Prostate gland (tissue), 2 donors: Measurements from ENCODE around the gene ALX3. TPM values are rescaled to one million over a fixed set of nuclear protein-coding genes. Genes with fewer than 3 reads are reported as not detected.

Experiments used
- DNase-seq: peaks from one replicate; pipeline ENCODE4 v3.0.0-alpha.2; 2019; ENCODE audit warnings: low spot score
- H3K27ac ChIP-seq, 2 donors: fragments of 200-600 bp; sonication (generic); 2 replicates each; pipeline ENCODE4 v1.5.1; 2017 to 2019
- H3K27me3 ChIP-seq: fragments of 200-600 bp; sonication (generic); replicated peaks from 2 replicates; pipeline ENCODE4 v1.5.1; 2019; ENCODE audit not compliant: insufficient read depth
- H3K36me3 ChIP-seq, 2 donors: fragments of 200-600 bp; sonication (generic); 1 replicate in 1 of 2; 2 replicates in 1 of 2; pipeline versions ENCODE4 v1.5.1 to v1.8.1; 2017 to 2019
- H3K4me1 ChIP-seq: fragments of 200-600 bp; sonication (generic); replicated peaks from 2 replicates; pipeline ENCODE4 v1.5.1; 2019
- H3K4me3 ChIP-seq, 2 donors: fragments of 200-600 bp; sonication (generic); 2 replicates each; pipeline ENCODE4 v1.5.1; 2017 to 2019
- H3K9me3 ChIP-seq: fragments of 200-600 bp; sonication (generic); 2 replicates; pipeline ENCODE4 v1.5.1; 2017
- CTCF ChIP-seq, 4 experiments: fragments of 200-600 bp in 2 of 4; fragments of 450-650 bp in 2 of 4; sonication (generic) in 2 of 4; IDR thresholded peaks; 1 replicate in 3 of 4; 2 replicates in 1 of 4; pipeline ENCODE4 v1.5.1; 2016 to 2019; ENCODE audit warnings: antibody characterized with exemption in 4 of 4, mild to moderate bottlenecking in 2 of 4, moderate library complexity in 2 of 4
- POLR2A ChIP-seq: fragments of 450-650 bp; IDR thresholded peaks from one replicate; pipeline ENCODE4 v1.6.1; 2016; ENCODE audit warnings: antibody characterized with exemption, mild to moderate bottlenecking
- POLR2AphosphoS5 ChIP-seq: sonication (generic); formaldehyde crosslinking; IDR thresholded peaks from one replicate; pipeline ENCODE4 v1.6.1; 2017; ENCODE audit warnings: antibody characterized with exemption
- WGBS: methylation state at CpG from one replicate; pipeline ENCODE4 v1.1.5; 2018; 5-methylcytosine and 5-hydroxymethylcytosine counted together
- intact Hi-C: fragments of 100-400 bp; cut with DNase I; formaldehyde crosslinking; loops from one replicate; pipeline ENCODE4 v1.14.2; 2022
- total RNA-seq, 2 donors: library from RNA; depleted of rRNA; stranded (reverse); fragments of >200 nt; gene quantifications; one replicate each; pipeline ENCODE4 v1.1.0, GENCODE V29; 2016

The ALX3 gene
- total RNA-seq, 2 donors from 2014 or later = 0.74 TPM; not detected in 1

- WGBS = 97% methylated on average over 5 of the region's 5 CpGs
- peaks cover 31% of the 10 kb centered on the region for H3K27me3 ChIP-seq
Measured at GRCh38 chr1:110065841-110066240, 4.6 kb downstream of the ALX3 start.

GRCh38 chr1:110064576-110065337 is 5.7 kb downstream of the ALX3 start:
- DNase-seq = no peak
- TF ChIP-seq CTCF (IDR thresholded peaks at IDR 0.05) (no peak), POLR2A (no peak), POLR2AphosphoS5 (no peak)
- Histone ChIP-seq H3K9me3 (no peaks in the 10 kb centered on the region), H3K36me3 (no peaks in the 10 kb centered on the region), H3K27me3 (peaks cover 22% of the 10 kb centered on the region), H3K4me1 (no peaks in the 10 kb centered on the region), H3K4me3 (no peak overlapping the region), H3K27ac (no peak overlapping the region)
- intact Hi-C loops = no loop called here
- 87% methylated on average over 18 of the region's 18 CpGs for WGBS

More at GRCh38 chr1:110065841-110066240, 4.6 kb downstream of the ALX3 start:
- TF ChIP-seq POLR2A (no peak), POLR2AphosphoS5 (no peak), CTCF (IDR thresholded peaks at IDR 0.05) (no peak)
- intact Hi-C loops = no loop called here
- Histone ChIP-seq H3K4me3 (no peak overlapping the region), H3K4me1 (no peaks in the 10 kb centered on the region), H3K27ac (no peak overlapping the region), H3K9me3 (no peaks in the 10 kb centered on the region), H3K36me3 (no peaks in the 10 kb centered on the region)
- no peak for DNase-seq

GRCh38 chr1:110063781-110064180 is 6.7 kb downstream of the ALX3 start:
- no peaks in the 10 kb centered on the region for H3K9me3 ChIP-seq
- no peak for TF ChIP-seq POLR2A
- TF ChIP-seq CTCF (IDR thresholded peaks at IDR 0.05) = no peak
- no peak for TF ChIP-seq POLR2AphosphoS5
- H3K27ac ChIP-seq = no peak overlapping the region
- H3K27me3 ChIP-seq = peaks cover 14% of the 10 kb centered on the region
- no peak overlapping the region for H3K4me3 ChIP-seq
- 56% methylated on average over 4 of the region's 4 CpGs for WGBS
- intact Hi-C loops = no loop called here
- H3K36me3 ChIP-seq = no peaks in the 10 kb centered on the region
- no peaks in the 10 kb centered on the region for H3K4me1 ChIP-seq
- no peak for DNase-seq

GRCh38 chr1:110062612-110063011 is 7.9 kb downstream of the ALX3 start:
- Histone ChIP-seq H3K27ac (no peak overlapping the region), H3K36me3 (no peaks in the 10 kb centered on the region), H3K4me1 (no peaks in the 10 kb centered on the region), H3K27me3 (peaks cover 2% of the 10 kb centered on the region), H3K9me3 (no peaks in the 10 kb centered on the region), H3K4me3 (no peak overlapping the region)
- WGBS = 84% methylated on average over 2 of the region's 2 CpGs
- intact Hi-C loops = no loop called here
- DNase-seq = no peak
- TF ChIP-seq CTCF (IDR thresholded peaks at IDR 0.05) = no peak
- no peak for TF ChIP-seq POLR2AphosphoS5
- no peak for TF ChIP-seq POLR2A

- intact Hi-C loops = no loop called here
- H3K36me3 ChIP-seq = no peaks in the 10 kb centered on the region
- H3K4me3 ChIP-seq = no peak overlapping the region
- no peaks in the 10 kb centered on the region for H3K4me1 ChIP-seq
- TF ChIP-seq POLR2AphosphoS5 = no peak
- TF ChIP-seq POLR2A = no peak
- TF ChIP-seq CTCF (IDR thresholded peaks at IDR 0.05) = no peak
- no peak for DNase-seq
- 94% methylated on average over 10 of the region's 10 CpGs for WGBS
- H3K27me3 ChIP-seq = no peaks in the 10 kb centered on the region
- no peaks in the 10 kb centered on the region for H3K9me3 ChIP-seq
- H3K27ac ChIP-seq = no peak overlapping the region
Measured at GRCh38 chr1:110061341-110061740, 9.1 kb downstream of the ALX3 start.
